WTC11 (cell line): ENCODE data around the gene DGKG. TPM values are rescaled to one million over a fixed set of nuclear protein-coding genes. Genes with fewer than 3 reads are reported as not detected.

Source experiments
- E2F5 ChIP-seq: sonication (generic); formaldehyde crosslinking; IDR thresholded peaks from 2 replicates; pipeline ENCODE4 v1.8.1; 2022; ENCODE audit warnings: mild to moderate bottlenecking, moderate library complexity, missing genetic modification reagents
- GABPB1 ChIP-seq: sonication (generic); formaldehyde crosslinking; IDR thresholded peaks from 2 replicates; pipeline ENCODE4 v1.8.1; 2023; ENCODE audit warnings: mild to moderate bottlenecking, missing genetic modification reagents
- NFYB ChIP-seq: sonication (generic); formaldehyde crosslinking; conservative IDR thresholded peaks from 2 replicates; pipeline ENCODE4 v1.8.0; 2022; ENCODE audit warnings: low read depth, missing genetic modification reagents
- NR3C1 ChIP-seq: sonication (generic); formaldehyde crosslinking; conservative IDR thresholded peaks from 2 replicates; pipeline ENCODE4 v1.8.1; 2023; ENCODE audit warnings: low read depth, mild to moderate bottlenecking, missing genetic modification reagents
- RELA ChIP-seq: sonication (generic); formaldehyde crosslinking; IDR thresholded peaks from 2 replicates; pipeline ENCODE4 v1.8.1; 2022; ENCODE audit warnings: missing genetic modification reagents, mild to moderate bottlenecking, borderline replicate concordance
- SMAD3 ChIP-seq: sonication (generic); formaldehyde crosslinking; IDR thresholded peaks from 2 replicates; pipeline ENCODE4 v1.8.0; 2022; ENCODE audit warnings: missing genetic modification reagents, mild to moderate bottlenecking, borderline replicate concordance
- SP1 ChIP-seq: sonication (generic); formaldehyde crosslinking; conservative IDR thresholded peaks from 2 replicates; pipeline ENCODE4 v1.8.1; 2022; ENCODE audit warnings: missing genetic modification reagents
- total RNA-seq: library from RNA; stranded (reverse); gene quantifications from 3 replicates; pipeline ENCODE4 v1.2.3, GENCODE V29; 2021
- TF ChIP-seq, protein P1 (sequence below): sonication (generic); formaldehyde crosslinking; conservative IDR thresholded peaks from 2 replicates; pipeline ENCODE4 v1.8.1; 2022; ENCODE audit warnings: mild to moderate bottlenecking, missing genetic modification reagents
- TF ChIP-seq, protein P2 (sequence below): sonication (generic); formaldehyde crosslinking; IDR thresholded peaks from 2 replicates; pipeline ENCODE4 v1.8.0; 2022; ENCODE audit warnings: mild to moderate bottlenecking, missing genetic modification reagents
- TF ChIP-seq, protein P3 (sequence below): fragments of 250-450 bp; sonication (Bioruptor Pico); IDR thresholded peaks from 2 replicates; pipeline ENCODE4 v1.9.0; 2021; ENCODE audit warnings: mild to moderate bottlenecking, borderline replicate concordance
- TF ChIP-seq, protein P4 (sequence below): sonication (generic); formaldehyde crosslinking; IDR thresholded peaks from 2 replicates; pipeline ENCODE4 v1.8.0; 2023; ENCODE audit warnings: missing genetic modification reagents, mild to moderate bottlenecking, borderline replicate concordance
- TF ChIP-seq, protein P5 (sequence below): fragments of 250-450 bp; sonication (Bioruptor Pico); IDR thresholded peaks from 2 replicates; pipeline ENCODE4 v1.9.0; 2021; ENCODE audit warnings: mild to moderate bottlenecking

DGKG gene
- total RNA-seq, 1 experiment from 2014 or later = 0.92 TPM

DNA sequence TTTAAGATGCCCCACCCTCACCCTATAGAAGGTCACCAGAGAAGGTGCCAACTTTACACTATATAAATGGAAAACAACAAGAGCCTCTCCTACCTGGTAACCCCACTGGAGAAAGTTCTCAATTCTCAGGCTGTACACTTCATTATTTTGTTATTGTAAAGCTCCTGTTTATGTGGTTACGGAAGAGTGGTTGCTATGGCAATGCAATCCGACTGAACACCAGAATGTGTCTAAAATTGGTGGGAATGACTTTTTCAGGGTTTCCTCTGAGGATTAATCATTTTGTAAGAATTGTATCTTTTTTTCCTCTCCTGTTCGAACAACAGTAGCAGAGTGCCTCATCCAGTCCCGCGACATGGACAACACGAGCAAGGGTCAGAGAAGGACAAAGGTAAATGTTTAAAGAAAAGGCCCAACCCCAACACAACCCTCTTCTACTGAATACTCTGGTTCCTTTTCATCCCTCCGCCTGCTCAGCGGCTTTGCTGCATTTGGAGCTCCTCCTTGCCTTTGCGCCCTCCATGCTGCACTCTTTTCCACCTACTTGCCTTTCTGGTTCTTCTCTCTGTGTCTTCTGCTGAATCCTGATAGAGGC lies 45.3 kb downstream of the DGKG start (continued):
- TF ChIP-seq, protein P1, sequence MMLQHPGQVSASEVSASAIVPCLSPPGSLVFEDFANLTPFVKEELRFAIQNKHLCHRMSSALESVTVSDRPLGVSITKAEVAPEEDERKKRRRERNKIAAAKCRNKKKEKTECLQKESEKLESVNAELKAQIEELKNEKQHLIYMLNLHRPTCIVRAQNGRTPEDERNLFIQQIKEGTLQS (CRISPR knock-in tag) = no peak
- TF ChIP-seq E2F5 (no peak), SP1 (CRISPR knock-in tag) (no peak), GABPB1 (CRISPR knock-in tag) (no peak), NR3C1 (no peak), NFYB (CRISPR knock-in tag) (no peak), RELA (CRISPR knock-in tag) (no peak), SMAD3 (no peak)
- TF ChIP-seq, protein P2, sequence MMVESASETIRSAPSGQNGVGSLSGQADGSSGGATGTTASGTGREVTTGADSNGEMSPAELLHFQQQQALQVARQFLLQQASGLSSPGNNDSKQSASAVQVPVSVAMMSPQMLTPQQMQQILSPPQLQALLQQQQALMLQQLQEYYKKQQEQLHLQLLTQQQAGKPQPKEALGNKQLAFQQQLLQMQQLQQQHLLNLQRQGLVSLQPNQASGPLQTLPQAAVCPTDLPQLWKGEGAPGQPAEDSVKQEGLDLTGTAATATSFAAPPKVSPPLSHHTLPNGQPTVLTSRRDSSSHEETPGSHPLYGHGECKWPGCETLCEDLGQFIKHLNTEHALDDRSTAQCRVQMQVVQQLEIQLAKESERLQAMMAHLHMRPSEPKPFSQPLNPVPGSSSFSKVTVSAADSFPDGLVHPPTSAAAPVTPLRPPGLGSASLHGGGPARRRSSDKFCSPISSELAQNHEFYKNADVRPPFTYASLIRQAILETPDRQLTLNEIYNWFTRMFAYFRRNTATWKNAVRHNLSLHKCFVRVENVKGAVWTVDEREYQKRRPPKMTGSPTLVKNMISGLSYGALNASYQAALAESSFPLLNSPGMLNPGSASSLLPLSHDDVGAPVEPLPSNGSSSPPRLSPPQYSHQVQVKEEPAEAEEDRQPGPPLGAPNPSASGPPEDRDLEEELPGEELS = no peak
- TF ChIP-seq, protein P3, sequence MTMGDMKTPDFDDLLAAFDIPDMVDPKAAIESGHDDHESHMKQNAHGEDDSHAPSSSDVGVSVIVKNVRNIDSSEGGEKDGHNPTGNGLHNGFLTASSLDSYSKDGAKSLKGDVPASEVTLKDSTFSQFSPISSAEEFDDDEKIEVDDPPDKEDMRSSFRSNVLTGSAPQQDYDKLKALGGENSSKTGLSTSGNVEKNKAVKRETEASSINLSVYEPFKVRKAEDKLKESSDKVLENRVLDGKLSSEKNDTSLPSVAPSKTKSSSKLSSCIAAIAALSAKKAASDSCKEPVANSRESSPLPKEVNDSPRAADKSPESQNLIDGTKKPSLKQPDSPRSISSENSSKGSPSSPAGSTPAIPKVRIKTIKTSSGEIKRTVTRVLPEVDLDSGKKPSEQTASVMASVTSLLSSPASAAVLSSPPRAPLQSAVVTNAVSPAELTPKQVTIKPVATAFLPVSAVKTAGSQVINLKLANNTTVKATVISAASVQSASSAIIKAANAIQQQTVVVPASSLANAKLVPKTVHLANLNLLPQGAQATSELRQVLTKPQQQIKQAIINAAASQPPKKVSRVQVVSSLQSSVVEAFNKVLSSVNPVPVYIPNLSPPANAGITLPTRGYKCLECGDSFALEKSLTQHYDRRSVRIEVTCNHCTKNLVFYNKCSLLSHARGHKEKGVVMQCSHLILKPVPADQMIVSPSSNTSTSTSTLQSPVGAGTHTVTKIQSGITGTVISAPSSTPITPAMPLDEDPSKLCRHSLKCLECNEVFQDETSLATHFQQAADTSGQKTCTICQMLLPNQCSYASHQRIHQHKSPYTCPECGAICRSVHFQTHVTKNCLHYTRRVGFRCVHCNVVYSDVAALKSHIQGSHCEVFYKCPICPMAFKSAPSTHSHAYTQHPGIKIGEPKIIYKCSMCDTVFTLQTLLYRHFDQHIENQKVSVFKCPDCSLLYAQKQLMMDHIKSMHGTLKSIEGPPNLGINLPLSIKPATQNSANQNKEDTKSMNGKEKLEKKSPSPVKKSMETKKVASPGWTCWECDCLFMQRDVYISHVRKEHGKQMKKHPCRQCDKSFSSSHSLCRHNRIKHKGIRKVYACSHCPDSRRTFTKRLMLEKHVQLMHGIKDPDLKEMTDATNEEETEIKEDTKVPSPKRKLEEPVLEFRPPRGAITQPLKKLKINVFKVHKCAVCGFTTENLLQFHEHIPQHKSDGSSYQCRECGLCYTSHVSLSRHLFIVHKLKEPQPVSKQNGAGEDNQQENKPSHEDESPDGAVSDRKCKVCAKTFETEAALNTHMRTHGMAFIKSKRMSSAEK (CRISPR knock-in tag) = no peak
- TF ChIP-seq, protein P4, sequence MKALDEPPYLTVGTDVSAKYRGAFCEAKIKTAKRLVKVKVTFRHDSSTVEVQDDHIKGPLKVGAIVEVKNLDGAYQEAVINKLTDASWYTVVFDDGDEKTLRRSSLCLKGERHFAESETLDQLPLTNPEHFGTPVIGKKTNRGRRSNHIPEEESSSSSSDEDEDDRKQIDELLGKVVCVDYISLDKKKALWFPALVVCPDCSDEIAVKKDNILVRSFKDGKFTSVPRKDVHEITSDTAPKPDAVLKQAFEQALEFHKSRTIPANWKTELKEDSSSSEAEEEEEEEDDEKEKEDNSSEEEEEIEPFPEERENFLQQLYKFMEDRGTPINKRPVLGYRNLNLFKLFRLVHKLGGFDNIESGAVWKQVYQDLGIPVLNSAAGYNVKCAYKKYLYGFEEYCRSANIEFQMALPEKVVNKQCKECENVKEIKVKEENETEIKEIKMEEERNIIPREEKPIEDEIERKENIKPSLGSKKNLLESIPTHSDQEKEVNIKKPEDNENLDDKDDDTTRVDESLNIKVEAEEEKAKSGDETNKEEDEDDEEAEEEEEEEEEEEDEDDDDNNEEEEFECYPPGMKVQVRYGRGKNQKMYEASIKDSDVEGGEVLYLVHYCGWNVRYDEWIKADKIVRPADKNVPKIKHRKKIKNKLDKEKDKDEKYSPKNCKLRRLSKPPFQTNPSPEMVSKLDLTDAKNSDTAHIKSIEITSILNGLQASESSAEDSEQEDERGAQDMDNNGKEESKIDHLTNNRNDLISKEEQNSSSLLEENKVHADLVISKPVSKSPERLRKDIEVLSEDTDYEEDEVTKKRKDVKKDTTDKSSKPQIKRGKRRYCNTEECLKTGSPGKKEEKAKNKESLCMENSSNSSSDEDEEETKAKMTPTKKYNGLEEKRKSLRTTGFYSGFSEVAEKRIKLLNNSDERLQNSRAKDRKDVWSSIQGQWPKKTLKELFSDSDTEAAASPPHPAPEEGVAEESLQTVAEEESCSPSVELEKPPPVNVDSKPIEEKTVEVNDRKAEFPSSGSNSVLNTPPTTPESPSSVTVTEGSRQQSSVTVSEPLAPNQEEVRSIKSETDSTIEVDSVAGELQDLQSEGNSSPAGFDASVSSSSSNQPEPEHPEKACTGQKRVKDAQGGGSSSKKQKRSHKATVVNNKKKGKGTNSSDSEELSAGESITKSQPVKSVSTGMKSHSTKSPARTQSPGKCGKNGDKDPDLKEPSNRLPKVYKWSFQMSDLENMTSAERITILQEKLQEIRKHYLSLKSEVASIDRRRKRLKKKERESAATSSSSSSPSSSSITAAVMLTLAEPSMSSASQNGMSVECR (CRISPR knock-in tag) = no peak
- TF ChIP-seq, protein P5, sequence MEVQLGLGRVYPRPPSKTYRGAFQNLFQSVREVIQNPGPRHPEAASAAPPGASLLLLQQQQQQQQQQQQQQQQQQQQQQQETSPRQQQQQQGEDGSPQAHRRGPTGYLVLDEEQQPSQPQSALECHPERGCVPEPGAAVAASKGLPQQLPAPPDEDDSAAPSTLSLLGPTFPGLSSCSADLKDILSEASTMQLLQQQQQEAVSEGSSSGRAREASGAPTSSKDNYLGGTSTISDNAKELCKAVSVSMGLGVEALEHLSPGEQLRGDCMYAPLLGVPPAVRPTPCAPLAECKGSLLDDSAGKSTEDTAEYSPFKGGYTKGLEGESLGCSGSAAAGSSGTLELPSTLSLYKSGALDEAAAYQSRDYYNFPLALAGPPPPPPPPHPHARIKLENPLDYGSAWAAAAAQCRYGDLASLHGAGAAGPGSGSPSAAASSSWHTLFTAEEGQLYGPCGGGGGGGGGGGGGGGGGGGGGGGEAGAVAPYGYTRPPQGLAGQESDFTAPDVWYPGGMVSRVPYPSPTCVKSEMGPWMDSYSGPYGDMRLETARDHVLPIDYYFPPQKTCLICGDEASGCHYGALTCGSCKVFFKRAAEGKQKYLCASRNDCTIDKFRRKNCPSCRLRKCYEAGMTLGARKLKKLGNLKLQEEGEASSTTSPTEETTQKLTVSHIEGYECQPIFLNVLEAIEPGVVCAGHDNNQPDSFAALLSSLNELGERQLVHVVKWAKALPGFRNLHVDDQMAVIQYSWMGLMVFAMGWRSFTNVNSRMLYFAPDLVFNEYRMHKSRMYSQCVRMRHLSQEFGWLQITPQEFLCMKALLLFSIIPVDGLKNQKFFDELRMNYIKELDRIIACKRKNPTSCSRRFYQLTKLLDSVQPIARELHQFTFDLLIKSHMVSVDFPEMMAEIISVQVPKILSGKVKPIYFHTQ (CRISPR knock-in tag) = no peak
